Heart left ventricle (tissue), 16 donors: ENCODE measurements around the gene CORO1C. TPM values are rescaled to one million over a fixed set of nuclear protein-coding genes. Genes with fewer than 3 reads are reported as not detected.

Experiments used
- ATAC-seq, 4 donors: fragments of 200-7000 bp; cut with Tn5 transposase; one replicate each; pipeline ENCODE4 v1.9.1; 2020 to 2022; ENCODE audit warnings: moderate library complexity in 4 of 4, mild to moderate bottlenecking in 3 of 4, moderate number of reproducible peaks in 1 of 4
- DNase-seq, 5 donors: peaks; one replicate each; pipeline ENCODE4 v3.0.0-alpha.2; 2020
- H3K27ac ChIP-seq, 12 donors: fragments of 200-600 bp; sonication (generic) in 4 of 12; one replicate each; pipeline versions ENCODE4 v1.5.0 to v1.8.0; 2016 to 2022; ENCODE audit warnings: mild to moderate bottlenecking in 2 of 12
- H3K27me3 ChIP-seq, 9 donors: fragments of 200-600 bp; sonication (generic) in 2 of 9; one replicate each; pipeline versions ENCODE4 v1.5.1 to v1.8.0; 2016 to 2022; ENCODE audit warnings: mild to moderate bottlenecking in 3 of 9
- H3K36me3 ChIP-seq, 9 donors: fragments of 200-600 bp; sonication (generic) in 2 of 9; one replicate each; pipeline versions ENCODE4 v1.5.0 to v1.8.0; 2018 to 2022; ENCODE audit warnings: mild to moderate bottlenecking in 2 of 9
- H3K4me1 ChIP-seq, 12 donors: fragments of 200-600 bp; sonication (generic) in 4 of 12; one replicate each; pipeline versions ENCODE4 v1.5.0 to v1.8.0; 2016 to 2022; ENCODE audit warnings: mild to moderate bottlenecking in 3 of 12
- H3K4me3 ChIP-seq, 12 donors: fragments of 200-600 bp; sonication (generic) in 4 of 12; one replicate each; pipeline versions ENCODE4 v1.5.0 to v1.8.0; 2017 to 2022; ENCODE audit warnings: mild to moderate bottlenecking in 9 of 12, moderate library complexity in 4 of 12
- H3K9me3 ChIP-seq, 12 donors: fragments of 200-600 bp; sonication (generic) in 4 of 12; one replicate each; pipeline versions ENCODE4 v1.5.0 to v1.8.0; 2016 to 2022; ENCODE audit warnings: mild to moderate bottlenecking in 1 of 12
- CTCF ChIP-seq, 12 donors: fragments of 200-600 bp; sonication (generic) in 4 of 12; IDR thresholded peaks; one replicate each; pipeline versions ENCODE4 v1.5.0 to v1.8.0; 2018 to 2022; ENCODE audit warnings: antibody characterized with exemption in 12 of 12, mild to moderate bottlenecking in 5 of 12
- POLR2A ChIP-seq, 2 donors: fragments of 450-650 bp; IDR thresholded peaks; one replicate each; pipeline ENCODE4 v1.6.1; 2017; ENCODE audit warnings: antibody characterized with exemption in 2 of 2, mild to moderate bottlenecking in 2 of 2, moderate library complexity in 2 of 2
- WGBS, 4 donors: extraction: QIAGEN DNeasy Blood & Tissue Kit in 2 of 4; methylation state at CpG; one replicate each; pipeline versions ENCODE4 v1.1.5 to v1.1.7; 2013 to 2018; 5-methylcytosine and 5-hydroxymethylcytosine counted together
- intact Hi-C, 10 donors: fragments of 100-400 bp; cut with DNase I; formaldehyde crosslinking; loops; one replicate each; pipeline versions ENCODE4 v1.11.1 to v1.14.2; 2022
- polyA plus RNA-seq, 2 donors: library from polyadenylated mRNA; stranded (reverse); fragments of 200-250 nt; gene quantifications; one replicate each; pipeline ENCODE4 v1.2.3, GENCODE V29; 2013
- total RNA-seq, 9 donors: library from RNA; depleted of rRNA in 2 of 9; stranded (reverse); fragments of >200 nt in 2 of 9; fragmentation: NEBNext Ultra II Directional in 3 of 9; extraction: Animal tissue kit (Norgen Biotek cat#: 25700) in 3 of 9; gene quantifications; one replicate each; pipeline versions ENCODE4 v1.1.0 to v1.2.4, GENCODE V29; 2016 to 2023
- donor health status: ischemic (EF 13 %, LVEDD 7.1; RV severe dilation, severe dysfunction).
- donor health status: healthy with polysubstance abuse.
- donor health status: DM: no; HTN: yes; CAD: no.
- donor health status: DM: no; HTN: no; CAD: no.
- donor health status: ischemic (EF 25% LVEDD 6.9; RV normal size, moderate dysfunction).
- donor health status: ischemic (EF 25% LVEDD 5.7; RV mildly dilated, moderate dysfunction).
- donor health status: healthy.
- donor health status: DM: yes; HTN: yes; CAD: no.
- donor health status: ischemic (EF 35%, LVEDD 5.7; RV mildly dilated, moderate dysfunction).
- donor health status: nonischemic (EF 11% LVEDD 7.7; RV severe dilation, severe dysfunction).
- donor health status: DM: yes; HTN: yes; CAD: no.
- donor health status: PGD.
- donor health status: ischemic (EF 29% LVEDD 5.4; RV normal size, mild dysfunction).
- donor health status: nonischemic (EF 23%, LVEDD 6.1; RV moderate dilation, normal function).

Gene CORO1C
- total and polyA plus RNA-seq, 11 donors = 18.3 to 119 (median 65.2) TPM

GRCh38 chr12:108672054-108672453 lies 59.3 kb downstream of the CORO1C start:
- WGBS, 4 donors = 90 to 95% (median 91%) methylated on average over 3 of the region's 3 CpGs
- intact Hi-C loops = no loop called here
- Histone ChIP-seq H3K36me3 (peaks cover 0 to 49% (median 37%) of the 10 kb centered on the region in 9 donors), H3K4me1 (peaks cover 0 to 43% (median 23%) of the 10 kb centered on the region in 12 donors), H3K27me3 (no peaks in the 10 kb centered on the region), H3K27ac (peak overlapping the region in 1 of 12 donors; percentile 55), H3K9me3 (no peaks in the 10 kb centered on the region), H3K4me3 (no peak overlapping the region)
- TF ChIP-seq CTCF (IDR thresholded peaks at IDR 0.05) (no peak), POLR2A (IDR thresholded peaks at IDR 0.05) (no peak)
- no peak for ATAC-seq
- no peak for DNase-seq

- TF ChIP-seq POLR2A (IDR thresholded peaks at IDR 0.05) = no peak
- TF ChIP-seq CTCF (IDR thresholded peaks at IDR 0.05) = no peak
- DNase-seq (no peak), ATAC-seq (no peak)
- Histone ChIP-seq H3K27ac (peak overlapping the region in 1 of 12 donors; percentile 55), H3K9me3 (no peaks in the 10 kb centered on the region), H3K4me1 (peaks cover 5 to 51% (median 32%) of the 10 kb centered on the region in 12 donors), H3K27me3 (no peaks in the 10 kb centered on the region), H3K4me3 (no peak overlapping the region), H3K36me3 (peaks cover 0 to 41% (median 29%) of the 10 kb centered on the region in 9 donors)
- WGBS, 4 donors = 89 to 95% (median 91%) methylated on average over 3 of the region's 3 CpGs
- intact Hi-C loops = no loop called here
Measured at GRCh38 chr12:108671110-108671509, 60.2 kb downstream of the CORO1C start.

- Histone ChIP-seq H3K27ac (peak overlapping the region in 2 of 12 donors; percentile 12 to 39), H3K4me1 (peaks cover 6 to 57% (median 42%) of the 10 kb centered on the region in 12 donors), H3K36me3 (peaks cover 0 to 32% (median 22%) of the 10 kb centered on the region in 9 donors), H3K4me3 (no peak overlapping the region), H3K27me3 (no peaks in the 10 kb centered on the region), H3K9me3 (no peaks in the 10 kb centered on the region)
- 74 to 83% (median 80%) methylated on average over 7 of the region's 7 CpGs for WGBS, 4 donors
- intact Hi-C loops = no loop called here
- no peak for TF ChIP-seq POLR2A (IDR thresholded peaks at IDR 0.05)
- TF ChIP-seq CTCF (IDR thresholded peaks at IDR 0.05) = no peak
- ATAC-seq (no peak), DNase-seq (no peak)
Measured at GRCh38 chr12:108670066-108670631, 61.2 kb downstream of the CORO1C start.

GRCh38 chr12:108668542-108668941 lies 62.8 kb downstream of the CORO1C start:
- H3K27ac ChIP-seq = peak overlapping the region in 5 of 12 donors; percentile 3 to 88 (median 24)
- H3K36me3 ChIP-seq = peaks cover 0 to 20% (median 11%) of the 10 kb centered on the region in 9 donors
- no peak overlapping the region for H3K4me3 ChIP-seq
- DNase-seq = no peak
- intact Hi-C loops = loop anchor here in 9 of 10 donors (5.0 to 10.0 kb wide), 7 partner anchors 59 to 426 kb away; partner anchors contain the start of genes ALKBH2 (in 5 of the 9), UNG (in 5 of the 9) and CORO1C (in 2 of the 9)
- peaks cover 17 to 71% (median 55%) of the 10 kb centered on the region in 12 donors for H3K4me1 ChIP-seq
- 61 to 89% (median 83%) methylated on average over 1 of the region's 1 CpG for WGBS, 4 donors
- no peak for ATAC-seq
- no peaks in the 10 kb centered on the region for H3K9me3 ChIP-seq
- no peak for TF ChIP-seq POLR2A (IDR thresholded peaks at IDR 0.05)
- no peak for TF ChIP-seq CTCF (IDR thresholded peaks at IDR 0.05)
- H3K27me3 ChIP-seq = no peaks in the 10 kb centered on the region
